Ishikawa (cell line): Measurements from ENCODE around the gene STXBP4.

Experiments used
- CREB1 ChIP-seq: IDR thresholded peaks from 2 replicates; pipeline ENCODE4 v1.6.1; 2012; ENCODE audit warnings: low read depth
- EGR1 ChIP-seq: IDR thresholded peaks from 2 replicates; pipeline ENCODE4 v1.6.1; 2012
- EP300 ChIP-seq: IDR thresholded peaks from 2 replicates; pipeline ENCODE4 v1.6.1; 2012; ENCODE audit warnings: borderline replicate concordance
- FOXM1 ChIP-seq: IDR thresholded peaks from 2 replicates; pipeline ENCODE4 v1.6.1; 2012; ENCODE audit warnings: low read depth, borderline replicate concordance
- MAX ChIP-seq: IDR thresholded peaks from 2 replicates; pipeline ENCODE4 v1.6.1; 2012
- USF1 ChIP-seq: IDR thresholded peaks from 2 replicates; pipeline ENCODE4 v1.6.1; 2012
- YY1 ChIP-seq: IDR thresholded peaks from 2 replicates; pipeline ENCODE4 v1.6.1; 2012; ENCODE audit warnings: low read depth
- TF ChIP-seq, protein P1 (sequence below): IDR thresholded peaks from 2 replicates; pipeline ENCODE4 v1.6.1; 2012; ENCODE audit warnings: low read depth, mild to moderate bottlenecking

- TF ChIP-seq EP300 = no peak
- no peak for TF ChIP-seq FOXM1
- no peak for TF ChIP-seq YY1
- TF ChIP-seq, protein P1, sequence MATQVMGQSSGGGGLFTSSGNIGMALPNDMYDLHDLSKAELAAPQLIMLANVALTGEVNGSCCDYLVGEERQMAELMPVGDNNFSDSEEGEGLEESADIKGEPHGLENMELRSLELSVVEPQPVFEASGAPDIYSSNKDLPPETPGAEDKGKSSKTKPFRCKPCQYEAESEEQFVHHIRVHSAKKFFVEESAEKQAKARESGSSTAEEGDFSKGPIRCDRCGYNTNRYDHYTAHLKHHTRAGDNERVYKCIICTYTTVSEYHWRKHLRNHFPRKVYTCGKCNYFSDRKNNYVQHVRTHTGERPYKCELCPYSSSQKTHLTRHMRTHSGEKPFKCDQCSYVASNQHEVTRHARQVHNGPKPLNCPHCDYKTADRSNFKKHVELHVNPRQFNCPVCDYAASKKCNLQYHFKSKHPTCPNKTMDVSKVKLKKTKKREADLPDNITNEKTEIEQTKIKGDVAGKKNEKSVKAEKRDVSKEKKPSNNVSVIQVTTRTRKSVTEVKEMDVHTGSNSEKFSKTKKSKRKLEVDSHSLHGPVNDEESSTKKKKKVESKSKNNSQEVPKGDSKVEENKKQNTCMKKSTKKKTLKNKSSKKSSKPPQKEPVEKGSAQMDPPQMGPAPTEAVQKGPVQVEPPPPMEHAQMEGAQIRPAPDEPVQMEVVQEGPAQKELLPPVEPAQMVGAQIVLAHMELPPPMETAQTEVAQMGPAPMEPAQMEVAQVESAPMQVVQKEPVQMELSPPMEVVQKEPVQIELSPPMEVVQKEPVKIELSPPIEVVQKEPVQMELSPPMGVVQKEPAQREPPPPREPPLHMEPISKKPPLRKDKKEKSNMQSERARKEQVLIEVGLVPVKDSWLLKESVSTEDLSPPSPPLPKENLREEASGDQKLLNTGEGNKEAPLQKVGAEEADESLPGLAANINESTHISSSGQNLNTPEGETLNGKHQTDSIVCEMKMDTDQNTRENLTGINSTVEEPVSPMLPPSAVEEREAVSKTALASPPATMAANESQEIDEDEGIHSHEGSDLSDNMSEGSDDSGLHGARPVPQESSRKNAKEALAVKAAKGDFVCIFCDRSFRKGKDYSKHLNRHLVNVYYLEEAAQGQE = no peak
- TF ChIP-seq MAX = no peak
- no peak for TF ChIP-seq CREB1
- no peak for TF ChIP-seq USF1
- TF ChIP-seq EGR1 = no peak
Measured at GRCh38 chr17:55134486-55135157, 166.1 kb downstream of the STXBP4 start.
